ENCODE measurements around the gene AADAT. TPM values are rescaled to one million over a fixed set of nuclear protein-coding genes. Genes with fewer than 3 reads are reported as not detected.

The AADAT gene
- total RNA-seq, 1 experiment from 2014 or later: 8.4 TPM

DNA sequence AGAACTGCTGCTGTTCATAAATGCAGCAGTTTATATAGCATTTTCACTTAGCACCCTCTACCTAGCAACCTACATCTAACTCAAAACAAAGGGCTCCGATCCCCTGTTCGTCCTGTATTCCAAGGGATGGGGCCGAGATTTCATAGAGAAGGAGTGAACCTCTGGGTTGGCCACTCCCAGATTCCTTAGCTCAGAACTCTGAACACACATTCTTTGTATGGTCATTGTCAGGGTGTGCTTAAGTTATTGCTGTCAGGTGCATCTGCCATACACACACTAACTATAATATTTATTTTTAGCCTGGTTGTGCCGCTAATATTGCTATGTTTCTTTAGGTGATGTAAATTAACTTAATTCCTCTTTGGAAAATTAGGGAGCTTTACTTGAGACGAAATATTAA lies 47.7 kb upstream of the AADAT start:
- Histone ChIP-seq H3K9me3 (peaks cover 3% of the 10 kb centered on the region; the same call in 1 of the 2 replicates), H3K27me3 (replicated peaks; ENCODE audit: control insufficient read depth, insufficient read depth, low read length) (no peaks in the 10 kb centered on the region), H3K36me3 (ENCODE audit: control insufficient read depth, insufficient read depth, low read length) (no peaks in the 10 kb centered on the region), H3K4me1 (no peaks in the 10 kb centered on the region), H3K4me3 (ENCODE audit: low read depth, low read length) (no peak overlapping the region)
- Mint-ChIP-seq H3K27me3 (ENCODE audit: insufficient read depth, unreplicated experiment) (peaks cover 6% of the 10 kb centered on the region), H3K36me3 (ENCODE audit: insufficient read depth, unreplicated experiment) (no peaks in the 10 kb centered on the region), H3K27ac (ENCODE audit: unreplicated experiment) (no peak overlapping the region), H3K4me1 (ENCODE audit: low read depth, unreplicated experiment) (peaks cover 6% of the 10 kb centered on the region), H3K9me3 (ENCODE audit: unreplicated experiment) (peaks cover 13% of the 10 kb centered on the region), H3K4me3 (ENCODE audit: unreplicated experiment) (no peak overlapping the region)
- CTCF ChIA-PET: interaction anchor here (1.1 kb wide), 1 partner anchor 123 kb away, joined by 3 read pairs; no protein-coding TSS in a partner anchor
- POLR2A ChIA-PET: no interaction called here
- intact Hi-C loops (cut with micrococcal nuclease; ENCODE audit: unreplicated experiment): no loop called here
- DNase-seq: no peak
- TF ChIP-seq, protein P1, sequence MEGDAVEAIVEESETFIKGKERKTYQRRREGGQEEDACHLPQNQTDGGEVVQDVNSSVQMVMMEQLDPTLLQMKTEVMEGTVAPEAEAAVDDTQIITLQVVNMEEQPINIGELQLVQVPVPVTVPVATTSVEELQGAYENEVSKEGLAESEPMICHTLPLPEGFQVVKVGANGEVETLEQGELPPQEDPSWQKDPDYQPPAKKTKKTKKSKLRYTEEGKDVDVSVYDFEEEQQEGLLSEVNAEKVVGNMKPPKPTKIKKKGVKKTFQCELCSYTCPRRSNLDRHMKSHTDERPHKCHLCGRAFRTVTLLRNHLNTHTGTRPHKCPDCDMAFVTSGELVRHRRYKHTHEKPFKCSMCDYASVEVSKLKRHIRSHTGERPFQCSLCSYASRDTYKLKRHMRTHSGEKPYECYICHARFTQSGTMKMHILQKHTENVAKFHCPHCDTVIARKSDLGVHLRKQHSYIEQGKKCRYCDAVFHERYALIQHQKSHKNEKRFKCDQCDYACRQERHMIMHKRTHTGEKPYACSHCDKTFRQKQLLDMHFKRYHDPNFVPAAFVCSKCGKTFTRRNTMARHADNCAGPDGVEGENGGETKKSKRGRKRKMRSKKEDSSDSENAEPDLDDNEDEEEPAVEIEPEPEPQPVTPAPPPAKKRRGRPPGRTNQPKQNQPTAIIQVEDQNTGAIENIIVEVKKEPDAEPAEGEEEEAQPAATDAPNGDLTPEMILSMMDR (IDR thresholded peaks at IDR 0.05; ENCODE audit: insufficient read depth in 1 of 2, low read depth in 1 of 2, low read length in 1 of 2, severe bottlenecking in 1 of 2, unreplicated experiment in 1 of 2): no peak
- BruUV-seq (replicated peaks): no TSS peak

DNA sequence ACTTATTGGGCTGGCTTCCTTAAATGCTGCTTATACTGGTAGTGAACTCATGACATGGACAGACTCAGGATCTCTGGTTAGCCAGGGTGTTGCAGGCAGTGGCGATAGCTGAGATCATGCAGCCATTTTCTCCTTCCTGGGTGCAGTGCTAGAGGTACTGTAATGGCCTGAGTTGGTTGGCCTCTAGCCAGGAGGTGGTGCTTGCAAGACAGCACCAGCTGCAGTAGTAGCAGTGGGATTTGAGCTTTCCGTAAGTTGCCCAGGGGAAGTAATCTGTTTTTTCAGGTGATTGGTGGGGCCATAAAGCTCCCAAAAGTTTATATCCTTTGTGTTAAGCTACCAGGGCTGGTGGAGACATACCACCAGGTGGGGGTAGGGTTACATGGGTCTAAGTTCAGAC lies 45.1 kb upstream of the AADAT start:
- H3K27ac Mint-ChIP-seq (ENCODE audit: unreplicated experiment): no peak overlapping the region
- Histone ChIP-seq H3K36me3 (ENCODE audit: control insufficient read depth, insufficient read depth, low read length) (no peaks in the 10 kb centered on the region), H3K4me1 (no peaks in the 10 kb centered on the region), H3K27me3 (replicated peaks; ENCODE audit: control insufficient read depth, insufficient read depth, low read length) (no peaks in the 10 kb centered on the region), H3K9me3 (peaks cover 3% of the 10 kb centered on the region; the same call in 1 of the 2 replicates), H3K4me3 (ENCODE audit: low read depth, low read length) (no peak overlapping the region)
- peaks cover 6% of the 10 kb centered on the region for H3K4me1 Mint-ChIP-seq (ENCODE audit: low read depth, unreplicated experiment)
- intact Hi-C loops (cut with micrococcal nuclease; ENCODE audit: unreplicated experiment): no loop called here
- TF ChIP-seq, protein P1 (IDR thresholded peaks at IDR 0.05; ENCODE audit: insufficient read depth in 1 of 2, low read depth in 1 of 2, low read length in 1 of 2, severe bottlenecking in 1 of 2, unreplicated experiment in 1 of 2): no peak
- peaks cover 13% of the 10 kb centered on the region for H3K9me3 Mint-ChIP-seq (ENCODE audit: unreplicated experiment)
- DNase-seq: no peak
- CTCF ChIA-PET: no interaction called here
- H3K36me3 Mint-ChIP-seq (ENCODE audit: insufficient read depth, unreplicated experiment): no peaks in the 10 kb centered on the region
- POLR2A ChIA-PET: no interaction called here
- BruUV-seq (replicated peaks): no TSS peak
- H3K27me3 Mint-ChIP-seq (ENCODE audit: insufficient read depth, unreplicated experiment): peaks cover 4% of the 10 kb centered on the region
- H3K4me3 Mint-ChIP-seq (ENCODE audit: unreplicated experiment): no peak overlapping the region

DNA sequence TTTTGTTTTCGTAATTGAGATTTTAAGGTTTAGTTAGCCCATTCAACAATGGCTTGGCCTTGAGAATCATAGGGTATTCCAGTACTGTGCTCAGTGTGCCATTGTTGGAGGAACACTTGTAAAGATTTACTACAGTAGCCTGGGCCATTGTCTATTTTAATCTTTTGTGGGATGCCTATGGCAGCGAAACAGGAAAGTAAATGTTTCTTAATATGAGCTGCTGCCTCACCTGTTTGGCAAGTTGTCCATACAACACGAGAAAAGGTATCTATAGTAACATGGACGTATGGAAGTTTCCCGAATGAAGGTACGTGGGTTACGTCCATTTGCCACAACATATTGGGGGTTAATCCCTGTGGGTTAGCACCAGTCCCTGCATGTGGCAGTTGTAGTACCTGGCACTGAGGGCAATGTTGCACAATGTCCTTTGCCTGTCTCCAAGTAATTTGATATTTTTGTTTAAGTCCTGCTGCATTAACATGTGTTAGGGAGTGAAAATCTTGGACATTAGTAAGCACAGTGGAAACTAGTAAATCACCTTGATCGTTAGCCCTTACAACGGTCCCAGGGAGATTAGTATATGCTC lies 38.6 kb upstream of the AADAT start:
- TF ChIP-seq, protein P1 (IDR thresholded peaks at IDR 0.05; ENCODE audit: insufficient read depth in 1 of 2, low read depth in 1 of 2, low read length in 1 of 2, severe bottlenecking in 1 of 2, unreplicated experiment in 1 of 2): no peak
- H3K27me3 ChIP-seq (replicated peaks; ENCODE audit: control insufficient read depth, insufficient read depth, low read length): no peaks in the 10 kb centered on the region
- H3K36me3 ChIP-seq (ENCODE audit: control insufficient read depth, insufficient read depth, low read length): no peaks in the 10 kb centered on the region
- intact Hi-C loops (cut with micrococcal nuclease; ENCODE audit: unreplicated experiment): no loop called here
- Mint-ChIP-seq H3K4me3 (ENCODE audit: unreplicated experiment) (no peak overlapping the region), H3K4me1 (ENCODE audit: low read depth, unreplicated experiment) (no peaks in the 10 kb centered on the region), H3K27me3 (ENCODE audit: insufficient read depth, unreplicated experiment) (no peaks in the 10 kb centered on the region), H3K27ac (ENCODE audit: unreplicated experiment) (no peak overlapping the region), H3K36me3 (ENCODE audit: insufficient read depth, unreplicated experiment) (no peaks in the 10 kb centered on the region), H3K9me3 (ENCODE audit: unreplicated experiment) (peaks cover 16% of the 10 kb centered on the region)
- peaks cover 3% of the 10 kb centered on the region; the same call in 1 of the 2 replicates for H3K9me3 ChIP-seq
- no peak overlapping the region for H3K4me3 ChIP-seq (ENCODE audit: low read depth, low read length)
- no peak for DNase-seq
- POLR2A ChIA-PET: no interaction called here
- BruUV-seq (replicated peaks): no TSS peak
- CTCF ChIA-PET: interaction anchor here (0.5 kb wide), 1 partner anchor 636 kb away, joined by 3 read pairs; no protein-coding TSS in a partner anchor
- no peaks in the 10 kb centered on the region for H3K4me1 ChIP-seq
